K562 (cell line): ENCODE results near the gene SPHK2. TPM values are rescaled to one million over a fixed set of nuclear protein-coding genes. Genes with fewer than 3 reads are reported as not detected.

Source experiments
- ARID1B ChIP-seq: fragments of 450-650 bp; IDR thresholded peaks from 2 replicates; pipeline ENCODE4 v1.6.1; 2016; ENCODE audit warnings: antibody characterized with exemption, mild to moderate bottlenecking, inconsistent platforms
- CBX5 ChIP-seq: IDR thresholded peaks from 2 replicates; pipeline ENCODE4 v1.6.1; 2014; ENCODE audit warnings: low read depth, borderline replicate concordance
- CBX8 ChIP-seq: fragments of 200-600 bp; sonication (generic); IDR thresholded peaks from 2 replicates; pipeline ENCODE4 v1.6.1; 2012; ENCODE audit warnings: borderline replicate concordance, mixed run types, low read depth, mild to moderate bottlenecking, moderate library complexity, mixed read lengths, low read length, control low read depth, inconsistent platforms; ENCODE audit not compliant: poor library complexity, severe bottlenecking; ENCODE audit errors: extremely low read depth
- DDX20 ChIP-seq: fragments of 450-650 bp; IDR thresholded peaks from 2 replicates; pipeline ENCODE4 v1.6.1; 2016; ENCODE audit warnings: missing genetic modification characterization, low read depth, mild to moderate bottlenecking, missing compliant biosample characterization, moderate library complexity
- ELF1 ChIP-seq: fragments of 200-800 bp; sonication (Bioruptor generic); IDR thresholded peaks from 2 replicates; pipeline ENCODE4 v1.6.1; 2016; ENCODE audit warnings: missing genetic modification characterization, missing compliant biosample characterization
- FOXA1 ChIP-seq: fragments of 450-650 bp; IDR thresholded peaks from 2 replicates; pipeline ENCODE4 v1.6.1; 2016; ENCODE audit warnings: mild to moderate bottlenecking, borderline replicate concordance
- HDAC8 ChIP-seq: fragments of 450-650 bp; IDR thresholded peaks from 2 replicates; pipeline ENCODE4 v1.6.1; 2016; ENCODE audit warnings: mild to moderate bottlenecking, missing genetic modification characterization, moderate library complexity, missing compliant biosample characterization
- NFXL1 ChIP-seq: fragments of 450-650 bp; formaldehyde crosslinking; IDR thresholded peaks from 2 replicates; pipeline ENCODE4 v1.4.0; 2021; ENCODE audit warnings: mild to moderate bottlenecking
- NR3C1 ChIP-seq: sonication (generic); formaldehyde crosslinking; IDR thresholded peaks from 2 replicates; pipeline ENCODE4 v1.8.1; 2022; ENCODE audit warnings: missing genetic modification reagents
- RCOR1 ChIP-seq, 2 experiments: IDR thresholded peaks; 2 replicates each; pipeline ENCODE4 v1.6.1; 2012; ENCODE audit warnings: low read depth in 2 of 2, low read length in 2 of 2, borderline replicate concordance in 1 of 2, improper control_type of control experiment in 1 of 2
- TGIF2 ChIP-seq: sonication (generic); formaldehyde crosslinking; IDR thresholded peaks from 2 replicates; pipeline ENCODE4 v1.8.1; 2022; ENCODE audit warnings: mild to moderate bottlenecking, missing genetic modification reagents, moderate library complexity
- YY1 ChIP-seq, 3 experiments: IDR thresholded peaks; 2 replicates each; pipeline ENCODE4 v1.6.1; 2011; ENCODE audit warnings: low read length in 2 of 3, mild to moderate bottlenecking in 2 of 3, moderate library complexity in 2 of 3, borderline replicate concordance in 1 of 3, control low read depth in 1 of 3, low read depth in 1 of 3; ENCODE audit not compliant: insufficient read depth in 3 of 3, insufficient replicate concordance in 2 of 3, control insufficient read depth in 1 of 3, insufficient read length in 1 of 3; ENCODE audit errors: extremely low read depth in 1 of 3
- ZKSCAN3 ChIP-seq: fragments of 250-450 bp; sonication (Bioruptor Pico); IDR thresholded peaks from 2 replicates; pipeline ENCODE4 v1.4.0; 2020
- ZNF75A ChIP-seq: fragments of 450-650 bp; formaldehyde crosslinking; IDR thresholded peaks from 2 replicates; pipeline ENCODE4 v1.4.0; 2020; ENCODE audit warnings: mild to moderate bottlenecking
- ZNF764 ChIP-seq: fragments of 250-450 bp; sonication (Bioruptor Pico); IDR thresholded peaks from 2 replicates; pipeline ENCODE4 v1.4.0; 2020; ENCODE audit warnings: low read depth, mild to moderate bottlenecking, moderate library complexity
- polyA plus RNA-seq, 8 experiments: library from polyadenylated mRNA; depleted of rRNA in 4 of 8; stranded (reverse) in 5 of 8; unstranded in 3 of 8; fragments of >200 nt; fragmentation: Nextera tagmentation in 2 of 8; fragmentation: Illumina TruSeq in 1 of 8; extraction: Ambion mirVana in 2 of 8; extraction: Trizol in 1 of 8; gene quantifications; 2 replicates each; pipeline versions ENCODE4 v1.2.1 to v1.2.3, GENCODE V29; 2011 to 2014; ENCODE audit warnings: inconsistent platforms in 1 of 8, missing spikeins in 1 of 8
- total RNA-seq, 7 experiments: library from RNA; depleted of rRNA in 6 of 7; stranded (reverse); fragments of >200 nt in 6 of 7; fragmentation: Illumina TruSeq in 2 of 7; extraction: Trizol in 2 of 7; gene quantifications; 2 replicates each; pipeline versions ENCODE4 v1.2.1 to v1.2.3, GENCODE V29; 2011 to 2021; ENCODE audit warnings: low replicate concordance in 1 of 7
- TF ChIP-seq, protein P1 (sequence below): fragments of 450-650 bp; IDR thresholded peaks from 2 replicates; pipeline ENCODE4 v1.6.1; 2016; ENCODE audit warnings: missing biosample characterization, missing genetic modification characterization
- TF ChIP-seq, protein P2 (sequence below), 2 experiments: IDR thresholded peaks in 1 of 2; conservative IDR thresholded peaks in 1 of 2; 2 replicates each; pipeline ENCODE4 v1.6.1; 2016; ENCODE audit warnings: low read depth in 2 of 2, mild to moderate bottlenecking in 1 of 2, missing compliant biosample characterization in 1 of 2, missing genetic modification characterization in 1 of 2, moderate library complexity in 1 of 2
- TF ChIP-seq, protein P3 (sequence below): fragments of 250-450 bp; sonication (Bioruptor Pico); IDR thresholded peaks from 2 replicates; pipeline ENCODE4 v1.8.0; 2022; ENCODE audit warnings: moderate library complexity, mild to moderate bottlenecking, inconsistent platforms
- TF ChIP-seq, protein P4 (sequence below), 3 experiments: fragments of 200-800 bp in 1 of 3; sonication (Bioruptor generic) in 1 of 3; sonication (generic) in 1 of 3; formaldehyde crosslinking in 1 of 3; IDR thresholded peaks; 2 replicates each; pipeline versions ENCODE4 v1.6.1 to v1.8.0; 2016 to 2022; ENCODE audit warnings: mild to moderate bottlenecking in 2 of 3, missing compliant biosample characterization in 2 of 3, missing genetic modification characterization in 2 of 3, missing genetic modification reagents in 1 of 3

The SPHK2 gene
- total and polyA plus RNA-seq, 9 of the 15 experiments (the other 6 are each of a cell fraction or from before 2014, with no cell fraction given), result 0.10 to 15.2 (median 2.9) TPM

DNA sequence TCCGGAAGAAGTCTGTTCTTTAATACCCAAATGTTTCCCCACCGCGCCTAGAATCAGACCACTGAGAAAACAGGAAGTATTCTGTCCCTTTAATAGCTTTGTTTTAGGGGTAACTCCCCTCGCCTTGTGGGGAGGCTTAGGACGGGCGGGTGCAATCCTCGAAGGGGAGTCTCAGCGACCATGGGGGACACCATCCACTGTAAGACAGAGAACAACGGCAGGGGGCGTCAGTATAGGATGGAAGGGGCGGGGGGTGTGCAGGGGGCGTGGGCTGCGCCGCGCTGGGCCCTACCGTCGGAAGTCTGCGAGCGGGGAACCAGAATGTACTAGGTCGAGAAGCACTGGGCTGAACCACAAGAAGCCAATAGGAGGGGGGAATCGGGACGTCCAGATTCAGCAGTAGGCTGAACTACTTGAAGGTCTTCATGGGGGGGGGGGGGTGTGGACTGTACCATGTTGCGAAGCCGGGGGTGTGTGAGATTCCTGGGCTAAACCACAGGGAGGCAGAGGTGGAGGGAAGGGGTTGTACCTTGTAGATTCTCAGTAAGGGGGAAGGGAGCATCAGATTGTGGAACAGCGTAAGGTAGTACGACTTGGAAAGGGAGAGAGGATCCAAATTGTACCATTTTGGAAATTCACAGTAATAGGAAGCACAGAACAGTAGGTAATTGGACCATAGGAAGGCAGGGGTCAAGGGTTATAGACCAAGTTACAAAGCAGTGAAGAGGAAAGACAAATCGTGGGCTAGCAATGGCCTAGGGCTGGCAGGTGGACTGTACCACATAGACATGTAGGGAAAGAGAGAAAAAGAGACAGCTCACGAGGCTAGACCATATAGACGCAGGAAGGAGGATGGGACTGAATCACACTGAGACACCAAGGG, 18.9 kb downstream of the SPHK2 start (continued):
- TF ChIP-seq CBX5, result no peak
- no peak for TF ChIP-seq FOXA1
- TF ChIP-seq ZNF764 (CRISPR knock-in tag), result no peak
- TF ChIP-seq CBX8, result no peak
- TF ChIP-seq ZKSCAN3 (CRISPR knock-in tag), result peak; percentile 87
- TF ChIP-seq ELF1 (tag), result peak; percentile 84
- TF ChIP-seq, protein P1, sequence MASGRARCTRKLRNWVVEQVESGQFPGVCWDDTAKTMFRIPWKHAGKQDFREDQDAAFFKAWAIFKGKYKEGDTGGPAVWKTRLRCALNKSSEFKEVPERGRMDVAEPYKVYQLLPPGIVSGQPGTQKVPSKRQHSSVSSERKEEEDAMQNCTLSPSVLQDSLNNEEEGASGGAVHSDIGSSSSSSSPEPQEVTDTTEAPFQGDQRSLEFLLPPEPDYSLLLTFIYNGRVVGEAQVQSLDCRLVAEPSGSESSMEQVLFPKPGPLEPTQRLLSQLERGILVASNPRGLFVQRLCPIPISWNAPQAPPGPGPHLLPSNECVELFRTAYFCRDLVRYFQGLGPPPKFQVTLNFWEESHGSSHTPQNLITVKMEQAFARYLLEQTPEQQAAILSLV (tag), result no peak
- TF ChIP-seq DDX20, result no peak
- TF ChIP-seq ZNF75A (CRISPR knock-in tag), result no peak
- TF ChIP-seq NR3C1, result no peak
- TF ChIP-seq HDAC8, result no peak
- TF ChIP-seq, protein P2, sequence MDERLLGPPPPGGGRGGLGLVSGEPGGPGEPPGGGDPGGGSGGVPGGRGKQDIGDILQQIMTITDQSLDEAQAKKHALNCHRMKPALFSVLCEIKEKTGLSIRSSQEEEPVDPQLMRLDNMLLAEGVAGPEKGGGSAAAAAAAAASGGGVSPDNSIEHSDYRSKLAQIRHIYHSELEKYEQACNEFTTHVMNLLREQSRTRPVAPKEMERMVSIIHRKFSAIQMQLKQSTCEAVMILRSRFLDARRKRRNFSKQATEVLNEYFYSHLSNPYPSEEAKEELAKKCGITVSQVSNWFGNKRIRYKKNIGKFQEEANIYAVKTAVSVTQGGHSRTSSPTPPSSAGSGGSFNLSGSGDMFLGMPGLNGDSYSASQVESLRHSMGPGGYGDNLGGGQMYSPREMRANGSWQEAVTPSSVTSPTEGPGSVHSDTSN (CRISPR knock-in tag; IDR thresholded peaks at IDR 0.05; ENCODE audit: low read depth), result no peak
- TF ChIP-seq, protein P2 (tag; conservative IDR thresholded peaks at IDR 0.05; ENCODE audit: low read depth), result no peak
- peak in 1 of 3 experiments; percentile 5 for TF ChIP-seq YY1 (IDR thresholded peaks at IDR 0.05; ENCODE audit: borderline replicate concordance in 1 of 3, control insufficient read depth in 1 of 3, extremely low read depth in 1 of 3, insufficient read depth in 3 of 3, insufficient read length in 1 of 3, insufficient replicate concordance in 2 of 3, low read depth in 1 of 3, low read length in 2 of 3)
- TF ChIP-seq ARID1B, result peak; percentile 64
- TF ChIP-seq, protein P3, sequence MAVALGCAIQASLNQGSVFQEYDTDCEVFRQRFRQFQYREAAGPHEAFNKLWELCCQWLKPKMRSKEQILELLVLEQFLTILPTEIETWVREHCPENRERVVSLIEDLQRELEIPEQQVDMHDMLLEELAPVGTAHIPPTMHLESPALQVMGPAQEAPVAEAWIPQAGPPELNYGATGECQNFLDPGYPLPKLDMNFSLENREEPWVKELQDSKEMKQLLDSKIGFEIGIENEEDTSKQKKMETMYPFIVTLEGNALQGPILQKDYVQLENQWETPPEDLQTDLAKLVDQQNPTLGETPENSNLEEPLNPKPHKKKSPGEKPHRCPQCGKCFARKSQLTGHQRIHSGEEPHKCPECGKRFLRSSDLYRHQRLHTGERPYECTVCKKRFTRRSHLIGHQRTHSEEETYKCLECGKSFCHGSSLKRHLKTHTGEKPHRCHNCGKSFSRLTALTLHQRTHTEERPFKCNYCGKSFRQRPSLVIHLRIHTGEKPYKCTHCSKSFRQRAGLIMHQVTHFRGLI (CRISPR knock-in tag), result no peak
- peak; percentile 99 for TF ChIP-seq RCOR1 (IDR thresholded peaks at IDR 0.05; ENCODE audit: borderline replicate concordance in 1 of 2, low read depth in 2 of 2, low read length in 2 of 2)
- TF ChIP-seq NFXL1 (CRISPR knock-in tag), result no peak
- TF ChIP-seq, protein P4, sequence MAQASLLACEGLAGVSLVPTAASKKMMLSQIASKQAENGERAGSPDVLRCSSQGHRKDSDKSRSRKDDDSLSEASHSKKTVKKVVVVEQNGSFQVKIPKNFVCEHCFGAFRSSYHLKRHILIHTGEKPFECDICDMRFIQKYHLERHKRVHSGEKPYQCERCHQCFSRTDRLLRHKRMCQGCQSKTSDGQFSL (CRISPR knock-in tag; IDR thresholded peaks at IDR 0.05), result peak; percentile 99
- TF ChIP-seq, protein P4 (tag; IDR thresholded peaks at IDR 0.05), result peak in 1 of 2 experiments; percentile 99; a peak in 2 of 4 replicates
- TF ChIP-seq TGIF2, result no peak
